GM04503 (cell line): ENCODE results near the gene MYO18A.

Experiments
- DNase-seq: peaks from one replicate; pipeline ENCODE4 v3.0.0-alpha.2; 2012; ENCODE audit warnings: low read depth

The MYO18A gene

GRCh38 chr17:29021226-29021625 is 159.0 kb downstream of the MYO18A start:
- no peak for DNase-seq
